Measurements from ENCODE around the gene KATNB1.
"Not testable (repeated sequence)": the region's sequence is repeated elsewhere in the genome, so short reads cannot be mapped to it uniquely, and the experiment has no call there.

The KATNB1 gene

DNA sequence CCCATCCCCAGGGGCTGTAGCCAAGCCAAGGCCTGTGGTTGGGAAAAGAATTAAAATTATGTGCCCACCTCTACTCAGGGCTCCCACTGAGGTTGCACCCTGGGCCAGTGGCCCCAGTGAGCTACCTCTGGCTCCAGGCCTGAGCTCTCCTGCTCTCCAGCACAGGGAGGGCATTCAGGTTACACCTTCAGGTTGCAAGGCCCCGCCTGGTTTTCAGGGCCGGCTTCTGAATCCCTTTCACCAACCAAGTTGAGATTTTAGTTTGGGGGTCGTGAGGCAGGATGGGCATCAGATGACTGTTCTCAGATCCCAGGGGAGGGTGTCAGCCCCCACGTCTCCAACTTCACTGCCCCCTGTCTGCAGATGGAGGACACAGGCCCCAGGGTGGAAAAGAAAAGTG lies 8.0 kb upstream of the KATNB1 start:
- DNase-seq: no peak

DNA sequence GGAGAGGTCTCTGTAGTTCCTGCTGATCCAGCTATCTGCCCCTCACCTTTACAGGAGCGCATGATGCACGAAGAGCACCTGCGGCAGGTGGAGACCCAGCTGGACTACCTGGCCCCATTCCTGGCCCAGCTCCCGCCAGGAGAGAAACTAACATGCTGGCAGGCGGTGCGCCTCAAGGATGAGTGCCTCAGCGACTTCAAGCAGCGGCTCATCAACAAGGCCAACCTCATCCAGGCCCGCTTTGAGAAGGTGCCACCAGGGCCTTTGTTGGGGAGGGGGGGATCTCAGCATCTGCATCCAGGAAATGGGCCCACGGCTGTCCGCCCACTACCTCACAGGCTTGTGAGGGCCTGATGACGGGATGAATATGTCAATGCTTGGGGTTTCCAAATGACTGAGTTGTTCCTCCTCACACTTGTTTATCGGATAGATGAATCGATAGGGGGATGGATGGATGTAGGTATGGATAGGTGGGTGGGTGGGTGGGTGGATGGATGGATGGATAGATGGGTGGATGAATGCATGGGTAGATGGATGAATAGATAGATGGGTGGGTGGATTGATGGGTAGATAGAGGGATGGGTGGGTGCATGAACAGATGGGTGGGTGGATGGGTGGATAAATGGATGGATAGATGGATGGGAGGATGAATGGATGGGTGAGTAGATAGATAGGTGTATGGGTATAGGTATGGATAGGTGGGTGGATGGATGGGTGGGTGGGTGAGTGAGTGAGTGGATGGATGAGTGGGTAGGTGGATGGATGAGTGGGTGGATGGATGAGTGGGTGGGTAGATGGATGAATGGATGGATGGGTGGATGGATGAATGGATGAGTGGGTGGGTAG lies 7.0 kb upstream of the KATNB1 start:
- no peak for DNase-seq

DNA sequence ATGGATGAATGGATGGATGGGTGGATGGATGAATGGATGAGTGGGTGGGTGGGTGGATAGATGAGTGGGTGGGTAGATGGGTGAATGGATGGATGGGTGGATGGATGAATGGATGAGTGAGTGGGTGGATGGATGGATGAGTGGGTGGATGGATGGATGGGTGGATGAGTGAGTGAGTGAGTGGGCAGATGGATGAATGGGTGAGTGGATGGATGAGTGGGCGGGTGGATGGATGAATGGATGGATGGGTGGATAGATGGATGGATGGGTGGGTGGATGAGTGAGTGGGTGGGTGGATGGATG lies 6.4 kb upstream of the KATNB1 start:
- no peak for DNase-seq

DNA sequence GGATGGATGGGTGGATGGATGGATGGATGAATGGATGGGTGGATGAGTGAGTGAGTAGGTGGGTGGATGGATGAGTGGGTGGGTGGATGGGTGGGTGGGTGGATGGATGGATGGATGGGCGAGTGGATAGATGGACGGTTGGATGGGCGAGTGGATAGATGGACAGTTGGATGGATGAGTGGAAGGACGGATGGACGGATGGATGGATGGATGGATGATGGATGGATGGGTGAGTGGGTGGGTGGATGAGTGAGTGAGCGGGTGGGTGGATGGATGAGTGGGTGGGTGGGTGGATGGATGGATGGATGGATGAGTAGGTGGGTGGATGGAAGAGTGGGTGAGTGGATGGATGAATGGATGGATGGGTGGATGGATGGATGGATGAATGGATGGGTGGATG lies 5.7 kb upstream of the KATNB1 start:
- DNase-seq: not testable (repeated sequence)

DNA sequence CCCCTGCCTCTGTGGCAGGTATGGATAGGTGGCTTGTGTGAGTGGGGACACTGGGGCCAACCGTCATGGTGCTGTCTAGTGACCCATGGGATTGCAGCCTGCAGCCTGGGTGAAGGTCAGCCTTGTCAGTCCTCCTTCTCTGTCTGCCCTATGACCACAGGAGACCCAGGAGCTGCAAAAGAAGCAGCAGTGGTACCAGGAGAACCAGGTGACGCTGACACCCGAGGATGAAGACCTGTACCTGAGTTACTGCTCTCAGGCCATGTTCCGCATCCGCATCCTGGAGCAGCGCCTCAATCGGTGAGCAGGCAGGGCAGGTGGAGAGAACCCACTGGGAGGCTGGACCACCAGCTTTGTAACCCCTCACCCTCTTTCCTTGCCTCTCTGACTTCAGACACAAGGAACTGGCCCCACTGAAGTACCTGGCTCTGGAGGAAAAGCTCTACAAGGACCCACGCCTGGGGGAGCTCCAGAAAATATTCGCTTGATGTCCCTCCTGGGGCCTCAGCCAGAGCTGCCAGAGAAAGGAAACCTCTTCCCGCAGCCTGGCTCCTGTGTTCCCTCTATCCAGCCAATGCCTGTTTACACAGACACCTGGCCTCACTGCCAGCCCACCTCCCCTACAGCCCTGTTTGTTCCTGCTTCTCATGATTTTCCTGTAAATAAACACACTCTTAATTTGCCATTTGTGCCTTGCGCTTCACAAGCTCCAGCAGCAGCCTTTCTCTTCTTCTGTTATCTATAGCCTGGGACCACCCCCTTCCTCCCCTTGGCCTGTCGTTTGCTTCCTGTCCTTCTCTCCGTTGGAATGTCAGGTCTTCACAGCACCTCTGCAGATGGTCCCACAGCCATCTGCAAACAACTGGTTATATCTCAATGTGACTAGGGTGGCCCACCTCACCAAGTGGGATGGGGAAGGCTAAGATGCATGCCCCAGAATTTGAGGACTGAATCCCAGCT lies 4.5 kb upstream of the KATNB1 start:
- no peak for DNase-seq

DNA sequence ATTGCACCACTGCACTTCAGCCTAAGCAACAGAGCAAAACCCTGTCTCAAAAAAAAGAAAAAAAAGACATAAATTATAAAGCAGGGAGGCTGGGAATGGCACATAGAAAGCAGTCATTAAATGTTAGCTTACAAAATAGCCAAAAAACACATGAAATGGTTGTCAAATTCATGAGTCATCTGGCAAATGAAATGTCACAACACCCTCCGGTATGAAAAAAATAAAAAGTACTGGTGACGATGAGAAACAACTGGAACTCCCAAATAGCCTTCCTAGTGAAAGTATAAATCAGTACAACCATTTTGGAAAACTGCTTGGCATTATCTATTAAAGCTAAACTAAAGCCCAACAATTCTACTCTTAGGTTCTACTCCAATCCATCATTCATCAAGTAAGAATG lies 3.5 kb upstream of the KATNB1 start:
- no peak for DNase-seq

DNA sequence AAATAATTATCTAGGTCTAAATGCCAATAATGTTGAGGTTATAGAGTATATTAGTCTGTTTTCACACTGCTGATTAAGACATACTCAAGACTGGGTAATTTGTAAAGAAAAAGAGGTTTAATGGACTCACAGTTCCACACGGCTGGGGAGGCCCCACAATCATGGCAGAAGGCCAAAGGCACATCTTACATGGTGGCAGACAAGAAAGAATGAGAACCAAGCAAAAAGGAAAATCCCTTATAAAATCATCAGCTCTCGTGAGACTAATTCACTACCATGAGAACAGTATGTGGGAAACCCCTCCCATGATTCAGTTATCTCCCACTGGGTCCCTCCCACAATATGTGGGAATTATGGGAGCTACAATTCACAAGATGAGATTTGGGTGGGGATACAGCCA lies 2.9 kb upstream of the KATNB1 start:
- DNase-seq: no peak

DNA sequence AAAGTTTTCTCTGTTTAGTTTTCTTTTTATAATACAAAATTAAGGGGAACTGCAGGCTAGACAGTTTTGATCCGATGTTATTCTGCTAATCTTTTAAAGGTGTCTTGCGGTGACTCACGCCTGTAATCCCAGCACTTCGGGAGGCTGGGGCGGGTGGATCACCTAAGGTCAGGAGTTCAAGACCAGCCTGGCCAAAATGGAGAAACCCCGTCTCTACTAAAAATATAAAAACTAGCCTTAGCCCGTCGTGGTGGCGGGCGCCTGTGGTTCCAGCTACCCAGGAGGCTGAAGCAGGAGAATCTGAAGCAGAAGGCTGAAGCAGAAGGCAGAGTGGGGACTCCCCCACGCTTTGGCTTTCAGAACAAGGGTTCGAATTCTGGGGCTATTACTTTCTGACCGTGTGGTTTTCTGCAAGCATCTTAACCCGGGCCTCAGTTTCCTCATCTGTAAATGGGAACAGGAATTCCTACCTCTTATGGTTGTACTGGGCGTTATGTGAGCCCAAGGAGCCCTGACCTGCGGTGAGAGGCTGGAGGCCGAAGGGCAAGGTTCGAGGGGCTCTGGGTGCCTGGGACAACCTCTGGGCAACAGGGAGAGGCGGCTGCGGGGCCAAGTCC lies 1.2 kb upstream of the KATNB1 start:
- DNase-seq: no peak

DNA sequence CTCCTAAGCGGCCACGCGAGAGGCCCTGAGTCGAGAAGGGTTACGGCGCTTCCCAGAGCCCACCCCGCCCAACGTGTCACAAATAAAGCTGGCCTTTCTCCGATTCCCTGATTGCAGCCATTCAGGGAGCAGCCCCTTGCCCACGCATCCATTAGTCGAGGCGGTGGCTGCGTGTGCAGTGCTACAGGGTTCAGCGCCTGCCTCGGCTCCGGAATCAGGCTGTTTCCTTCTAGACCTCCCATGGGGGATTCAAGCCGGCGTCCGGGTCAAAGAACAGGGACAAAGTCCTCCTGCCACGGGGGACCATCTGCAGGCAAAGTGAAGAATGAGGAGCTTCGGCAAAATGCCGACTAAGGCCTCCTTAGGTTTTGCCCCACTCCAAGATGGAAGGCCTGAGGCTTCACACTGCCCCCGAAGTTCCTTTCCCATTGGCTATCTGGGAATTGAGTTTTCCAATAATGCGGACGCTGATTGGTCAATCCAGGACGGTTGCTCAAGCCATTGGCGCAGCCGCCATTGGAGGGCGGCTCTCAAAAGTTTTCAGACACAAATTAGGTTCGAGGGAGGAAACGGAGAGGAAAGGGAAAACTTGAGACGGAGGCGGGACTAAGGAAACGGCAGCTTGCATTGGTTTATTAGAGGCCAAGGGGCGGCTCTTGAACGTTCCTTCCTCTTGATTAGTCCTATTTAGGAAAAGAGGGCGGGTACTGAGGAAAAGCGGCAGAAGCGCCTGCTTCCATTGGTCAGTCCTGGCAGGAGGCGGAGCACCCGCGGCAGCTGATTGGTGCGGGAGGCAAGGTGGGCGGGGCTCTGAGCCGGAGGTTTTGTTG lies 430 bp upstream of the KATNB1 start:
- DNase-seq: peak; percentile 99

DNA sequence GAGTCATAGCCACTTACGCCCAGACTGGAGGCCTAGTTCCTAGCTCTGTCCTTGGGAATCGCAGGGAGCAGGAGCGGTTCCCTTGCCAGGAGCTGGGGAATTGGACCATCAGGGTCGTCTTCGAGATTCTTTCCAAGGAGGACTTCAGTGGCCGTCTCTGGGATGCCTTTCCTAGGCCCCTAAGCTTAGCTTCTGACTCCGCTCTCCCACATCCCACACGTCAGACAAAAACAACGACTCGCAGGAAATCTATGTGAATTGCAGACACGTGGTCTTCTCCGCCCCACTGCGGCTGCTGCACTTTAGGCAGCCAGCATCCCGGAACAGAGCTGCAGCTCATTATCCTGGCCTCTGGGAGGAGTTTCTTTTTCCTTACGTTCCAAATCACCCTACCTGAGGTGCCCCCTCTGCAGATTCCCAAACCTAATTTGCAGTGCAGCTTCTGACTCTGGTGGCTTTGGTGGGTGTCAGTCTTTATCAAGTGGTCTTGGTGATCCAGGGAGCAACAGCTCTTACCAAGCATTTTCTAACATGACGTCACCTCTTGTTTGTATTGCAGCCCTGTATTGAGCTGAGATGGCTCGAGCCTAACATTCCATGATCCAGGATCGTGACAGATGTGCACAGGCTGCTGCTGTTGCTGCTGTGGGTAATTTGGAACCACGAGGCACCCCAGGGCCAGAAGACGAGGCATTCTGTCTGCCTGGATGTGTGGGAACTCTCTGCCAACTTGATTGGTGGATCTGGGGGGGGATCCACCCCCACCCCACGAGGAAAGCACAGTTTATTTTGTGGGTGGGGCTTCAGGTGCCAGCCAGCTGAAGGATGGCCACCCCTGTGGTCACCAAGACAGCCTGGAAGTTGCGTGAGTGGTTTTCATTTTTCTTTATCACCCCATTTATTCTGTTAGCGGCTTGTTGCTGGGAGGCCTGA lies 1.1 kb downstream of the KATNB1 start:
- peak; percentile 7 for DNase-seq

DNA sequence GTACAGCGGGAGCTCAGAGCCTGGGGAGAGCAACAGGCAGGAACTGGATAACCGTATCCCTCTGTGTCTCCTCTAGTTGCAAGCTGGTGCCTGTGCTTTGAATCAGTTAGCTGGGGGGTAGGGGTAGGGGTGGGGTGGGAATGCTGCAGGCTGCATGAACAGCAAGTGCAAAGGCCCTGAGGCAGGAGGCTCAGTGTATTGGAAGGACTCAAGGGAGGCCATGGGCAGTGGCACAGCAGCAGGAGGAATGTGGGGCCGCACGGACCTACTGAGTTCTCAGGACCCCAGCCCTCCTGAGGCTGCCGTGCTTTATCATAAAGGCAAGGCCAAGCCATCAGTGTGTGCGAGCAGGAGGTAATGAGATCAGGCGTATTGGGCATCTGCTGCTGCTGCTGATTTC lies 3.3 kb downstream of the KATNB1 start:
- no peak for DNase-seq

DNA sequence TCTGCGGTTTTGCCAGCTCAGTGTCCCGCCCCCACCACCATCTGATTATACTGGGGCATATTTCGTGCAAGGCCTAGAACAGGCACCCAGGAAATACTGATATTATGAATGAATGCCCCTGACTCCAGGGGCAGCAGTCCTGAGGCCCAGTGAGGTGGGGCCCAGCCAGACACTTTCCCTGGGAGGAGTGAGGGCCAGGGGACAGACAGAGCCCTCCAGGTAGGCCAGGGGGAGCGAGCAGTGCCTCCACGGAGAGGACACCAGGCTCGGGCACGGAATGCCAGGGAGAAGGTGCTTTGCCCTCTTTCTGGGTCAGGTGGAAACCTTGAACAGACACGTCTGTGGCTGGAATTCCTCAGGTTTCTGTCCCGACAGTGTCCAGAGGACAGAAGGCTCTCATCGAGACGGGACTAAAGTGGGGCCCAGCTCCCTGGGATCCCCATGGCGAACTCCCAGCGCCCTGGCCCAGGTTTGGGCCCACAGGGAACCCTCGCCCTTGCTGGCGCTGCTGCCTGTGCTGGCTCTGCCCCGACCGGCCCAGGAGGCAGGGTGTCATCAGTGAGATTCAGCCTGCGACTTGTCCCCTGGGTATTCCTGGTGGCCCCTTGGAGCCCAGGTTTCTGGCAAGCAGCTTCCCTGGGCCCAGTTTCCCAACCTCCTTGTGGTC lies 4.3 kb downstream of the KATNB1 start:
- DNase-seq: no peak

DNA sequence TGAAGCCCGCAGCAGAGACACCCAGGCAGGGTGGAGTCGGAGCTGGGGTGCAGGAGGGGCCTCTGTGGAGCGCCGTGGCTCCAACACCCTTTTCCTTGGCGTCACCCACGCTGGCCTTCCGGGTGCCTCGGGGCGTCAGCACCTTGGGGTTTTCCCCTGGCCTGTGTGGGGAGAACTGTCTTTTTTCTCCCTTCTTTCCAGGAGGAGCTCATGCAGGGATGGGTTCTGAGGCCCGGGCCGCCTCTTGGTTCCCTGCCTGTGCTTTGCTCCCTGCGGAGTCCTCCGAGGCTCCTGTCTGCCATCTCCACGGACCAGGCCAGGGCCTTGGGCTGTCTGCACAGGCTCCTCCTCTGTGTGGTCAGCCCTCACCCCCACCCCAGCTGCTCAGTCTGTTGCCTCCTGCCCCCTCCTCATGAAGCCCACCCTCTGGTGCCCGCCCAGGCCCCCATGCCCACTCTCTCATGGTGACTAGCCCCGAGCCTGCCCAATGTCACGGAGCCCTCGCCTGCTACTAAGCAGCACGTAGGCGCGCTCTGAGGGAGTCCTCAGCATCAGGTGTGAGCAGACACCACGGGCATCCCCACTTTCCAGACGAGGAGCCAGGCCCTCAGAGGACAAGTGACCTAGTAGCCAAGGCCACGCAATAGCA lies 5.0 kb downstream of the KATNB1 start:
- no peak for DNase-seq

DNA sequence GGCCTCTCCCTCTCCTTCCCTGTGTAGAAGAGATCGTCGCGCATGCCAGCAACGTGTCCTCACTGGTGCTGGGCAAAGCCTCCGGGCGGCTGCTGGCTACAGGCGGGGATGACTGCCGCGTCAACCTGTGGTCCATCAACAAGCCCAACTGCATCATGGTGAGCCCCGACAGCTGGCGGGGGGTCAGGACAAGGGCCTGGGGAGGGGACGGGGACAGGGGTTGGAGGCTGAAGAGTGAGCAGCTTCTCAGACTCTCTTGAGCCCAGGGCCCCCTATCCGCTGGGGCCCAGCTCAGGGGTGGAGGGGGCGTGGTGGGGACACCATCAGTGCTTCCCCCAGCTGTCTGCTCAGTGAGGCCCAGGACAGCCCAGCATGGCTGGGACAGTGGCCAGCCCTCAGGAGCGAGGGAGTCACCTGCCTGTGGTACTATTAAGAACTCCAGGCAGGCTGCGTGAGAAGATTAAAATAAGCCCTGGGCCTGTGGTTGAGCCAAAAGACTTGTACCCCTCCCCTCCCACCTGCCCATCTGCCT lies 6.2 kb downstream of the KATNB1 start:
- no peak for DNase-seq

DNA sequence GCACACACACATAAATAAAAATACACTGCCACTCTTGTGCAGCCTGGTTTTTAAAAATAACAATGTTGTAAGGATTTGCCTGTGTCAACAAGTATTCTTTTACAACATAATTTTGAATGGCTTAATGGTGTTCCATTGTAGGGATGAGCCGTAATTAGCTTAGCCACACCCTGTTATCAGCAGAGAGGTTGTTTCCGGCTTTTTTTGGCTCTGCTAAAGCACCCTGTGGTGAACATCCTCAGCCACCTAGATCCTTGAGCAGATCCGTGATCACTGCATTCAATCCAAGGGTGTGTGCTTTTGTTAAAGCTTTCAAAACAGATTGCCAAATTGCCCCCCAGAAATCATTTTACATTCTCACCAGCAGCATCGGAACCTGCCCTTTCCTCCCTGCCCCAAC lies 7.0 kb downstream of the KATNB1 start:
- peak; percentile 66 for DNase-seq

DNA sequence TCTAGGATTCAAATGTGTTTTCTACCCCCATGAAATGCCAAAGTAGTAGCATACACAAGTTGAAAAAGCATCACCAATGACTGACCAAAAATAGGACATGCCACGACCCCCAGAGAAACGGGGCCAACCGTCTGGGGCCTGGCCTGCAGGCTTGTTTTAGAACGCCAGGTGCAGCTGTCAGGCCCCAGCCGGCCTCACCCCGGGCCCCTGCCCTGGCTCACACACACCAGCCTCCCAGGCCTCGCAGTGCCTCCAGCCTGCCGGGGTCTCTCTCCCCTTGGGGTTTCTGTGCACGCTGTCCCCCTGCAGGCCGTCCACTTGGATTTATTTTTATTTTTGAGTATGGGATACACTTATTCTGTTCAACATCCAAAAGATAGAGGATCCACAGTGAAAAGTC lies 7.9 kb downstream of the KATNB1 start:
- DNase-seq: no peak

DNA sequence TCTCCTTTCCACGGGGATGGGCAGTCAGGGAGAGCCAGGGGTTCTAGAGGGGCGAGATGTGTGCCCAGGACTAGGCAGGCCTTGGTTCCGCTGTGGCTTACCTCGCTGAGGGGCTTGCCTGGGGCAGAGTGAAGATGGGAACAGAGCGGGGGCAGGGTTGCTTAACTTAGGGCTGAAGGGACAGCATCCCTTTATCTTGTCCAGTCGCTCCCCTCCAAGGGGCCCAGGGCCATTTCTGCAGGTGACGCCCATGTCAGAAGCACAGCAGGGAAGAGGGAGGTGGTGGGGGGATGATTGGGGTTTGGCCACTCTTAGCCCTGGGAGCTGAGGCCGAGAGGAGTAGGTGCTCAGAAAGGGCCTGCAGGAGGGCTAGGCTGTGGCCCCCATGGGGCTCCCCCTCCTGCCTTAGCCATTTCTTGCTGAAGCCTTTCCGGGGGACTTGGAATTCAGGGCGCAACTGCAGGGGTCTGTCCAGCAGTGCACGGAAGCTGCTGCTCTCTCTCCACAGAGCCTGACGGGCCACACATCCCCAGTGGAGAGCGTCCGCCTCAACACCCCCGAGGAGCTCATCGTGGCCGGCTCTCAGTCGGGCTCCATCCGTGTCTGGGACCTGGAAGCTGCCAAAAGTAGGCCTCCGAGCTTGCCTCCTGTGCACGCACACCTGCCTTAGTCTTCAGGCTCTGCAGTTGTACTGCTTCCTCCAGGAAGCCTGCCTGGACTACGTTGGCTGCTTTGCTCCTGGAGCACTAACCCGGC lies 8.5 kb downstream of the KATNB1 start:
- no peak for DNase-seq

DNA sequence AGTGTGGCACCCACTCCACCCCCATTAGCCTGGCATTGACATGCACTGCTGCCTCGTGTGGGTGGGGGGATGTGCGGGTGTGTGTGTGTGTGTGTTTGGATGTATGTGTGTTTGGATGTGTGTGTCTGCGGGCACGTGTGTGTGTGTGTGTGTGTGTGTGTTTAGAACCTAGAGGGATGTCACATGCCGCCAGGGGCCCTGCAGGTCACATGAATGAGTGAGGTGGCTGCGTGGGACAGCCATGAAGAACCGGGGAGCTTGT lies 9.0 kb downstream of the KATNB1 start:
- no peak for DNase-seq

DNA sequence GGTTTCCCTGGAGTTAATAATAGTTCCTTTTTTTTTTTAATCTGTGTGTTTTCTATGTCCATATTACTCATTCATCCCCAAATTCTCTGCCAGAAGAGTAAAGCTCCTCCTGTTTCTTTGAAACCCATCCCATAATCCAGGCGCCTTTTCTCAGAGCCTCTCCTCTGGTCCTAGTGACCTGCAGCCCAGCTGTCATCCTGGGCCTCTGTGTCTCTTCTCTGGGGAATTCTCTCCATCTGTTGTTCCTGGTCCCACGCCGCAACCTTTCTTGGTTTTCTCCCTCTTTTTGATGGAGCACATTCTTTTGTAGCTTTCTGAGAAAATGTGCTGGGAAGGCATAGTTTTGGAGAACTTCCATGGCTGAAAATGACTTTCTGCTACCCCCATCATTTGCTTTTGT lies 10.2 kb downstream of the KATNB1 start:
- no peak for DNase-seq

DNA sequence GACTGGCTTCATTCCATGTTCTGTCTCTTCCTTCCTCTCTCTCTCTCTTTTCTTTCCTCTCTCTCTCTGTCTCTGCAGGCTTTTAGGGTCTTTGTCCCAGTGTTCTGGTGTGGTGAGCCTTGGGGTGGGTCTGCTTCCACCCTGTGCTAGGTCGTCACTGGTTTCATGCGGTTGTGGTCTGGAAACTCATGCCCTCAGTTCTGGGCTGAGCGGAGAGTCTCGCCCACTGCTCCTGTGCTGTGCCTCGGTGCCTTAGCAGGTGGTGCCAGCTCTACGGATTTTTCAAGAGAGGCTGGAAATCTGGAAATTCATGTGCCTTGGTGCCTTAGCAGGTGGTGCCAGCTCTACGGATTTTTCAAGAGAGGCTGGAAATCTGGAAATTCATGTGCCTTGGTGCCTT lies 10.7 kb downstream of the KATNB1 start:
- not testable (repeated sequence) for DNase-seq

Data from NCI-H345 (cell line).